ENCODE data around the gene PCSK2.

PCSK2 gene

DNA sequence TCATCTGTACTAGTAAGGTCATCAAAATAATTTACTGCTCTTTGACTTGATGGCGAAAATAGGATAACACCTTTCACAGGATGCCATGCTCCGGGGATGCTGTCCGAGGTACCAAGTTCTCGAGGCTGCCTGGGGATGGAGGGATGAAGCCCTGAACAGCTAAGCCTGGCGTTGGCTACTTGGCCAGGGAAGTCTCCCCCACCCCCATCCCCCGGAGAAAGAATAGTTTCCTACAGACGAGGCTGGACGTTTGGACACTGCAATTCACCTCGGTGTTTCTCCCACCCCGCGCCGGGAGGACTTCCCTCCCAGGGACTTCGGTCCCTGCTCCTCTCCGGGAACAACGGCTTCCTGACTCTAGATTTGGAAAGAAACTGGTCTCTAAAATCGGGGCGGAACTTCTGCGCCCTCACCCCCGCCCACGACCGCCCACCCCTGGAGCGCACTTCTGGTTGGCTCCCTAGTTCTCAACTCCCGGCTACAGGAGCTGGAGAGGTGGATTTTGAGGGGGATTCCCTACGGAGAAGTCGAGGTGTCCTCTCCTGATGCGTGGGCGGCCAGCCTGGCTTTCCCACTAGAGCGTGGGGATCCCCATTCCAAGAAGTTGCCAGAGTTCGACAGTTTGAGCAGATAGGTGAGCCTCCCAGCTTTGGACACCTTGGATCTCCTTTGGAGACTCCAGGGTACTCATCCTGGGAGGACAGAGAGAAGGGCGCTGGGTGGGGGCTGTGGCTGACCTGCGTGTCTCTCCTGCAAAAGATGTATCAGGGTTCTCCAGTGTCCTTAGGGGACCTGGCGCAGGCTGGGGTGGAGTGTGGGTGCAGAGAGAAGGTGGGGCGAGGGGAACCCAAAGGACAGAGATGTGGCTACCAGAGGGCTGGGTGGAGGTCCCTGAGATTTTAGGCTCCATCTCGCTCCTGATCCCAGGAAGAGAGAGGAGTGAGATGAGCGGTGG lies 1.1 kb downstream of the PCSK2 start:
- Mint-ChIP-seq H3K4me3 (no peak overlapping the region), H3K9me3 (peaks cover 9% of the 10 kb centered on the region), H3K27ac (no peak overlapping the region), H3K4me1 (peaks cover 4% of the 10 kb centered on the region), H3K36me3 (peaks cover 1% of the 10 kb centered on the region), H3K27me3 (peaks cover 51% of the 10 kb centered on the region)

DNA sequence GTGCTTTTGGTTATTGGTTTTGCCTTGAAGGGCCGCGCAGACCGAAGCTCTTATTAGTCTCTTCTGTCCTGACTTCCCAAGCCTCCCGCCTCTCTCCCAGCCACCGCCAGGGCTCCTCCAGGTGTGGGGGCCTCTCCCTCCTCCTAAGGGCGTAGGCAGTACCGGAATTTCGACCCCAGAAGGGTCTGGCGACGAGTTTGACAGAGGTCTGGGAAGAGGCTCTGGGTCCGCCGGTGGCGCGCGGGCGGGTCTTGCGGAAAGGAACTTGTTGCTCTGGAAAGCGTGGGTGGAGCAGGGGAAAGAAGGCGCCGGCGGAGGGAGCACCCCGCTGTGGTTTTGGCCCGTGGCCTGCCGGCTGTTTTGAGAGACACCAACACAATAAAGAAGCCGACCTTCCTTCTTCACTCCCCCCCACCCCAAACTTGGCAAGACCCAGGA lies 1.8 kb downstream of the PCSK2 start:
- H3K4me3 Mint-ChIP-seq, result no peak overlapping the region
- peaks cover 9% of the 10 kb centered on the region for H3K9me3 Mint-ChIP-seq
- H3K36me3 Mint-ChIP-seq, result peaks cover 1% of the 10 kb centered on the region
- peaks cover 4% of the 10 kb centered on the region for H3K4me1 Mint-ChIP-seq
- no peak overlapping the region for H3K27ac Mint-ChIP-seq
- H3K27me3 Mint-ChIP-seq, result peaks cover 47% of the 10 kb centered on the region

DNA sequence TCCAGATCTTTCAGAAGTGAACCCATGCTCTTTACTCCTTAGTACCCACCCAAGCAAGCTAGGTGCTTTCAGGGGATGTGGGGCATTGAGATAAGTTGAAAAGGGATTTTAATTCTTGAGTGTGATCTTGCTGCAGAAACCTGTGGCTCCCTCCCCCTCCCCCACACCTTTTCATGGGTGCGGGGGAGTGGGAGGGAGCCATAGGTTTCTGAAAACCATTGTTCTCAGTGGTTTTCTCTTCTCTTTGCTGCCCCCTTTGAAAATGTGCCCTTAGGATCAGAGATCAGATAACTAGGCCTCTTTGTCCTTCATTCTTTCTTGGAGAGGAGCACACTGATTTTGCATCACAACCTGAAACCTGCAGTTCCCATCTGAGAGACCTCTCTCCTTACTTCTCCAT lies 2.4 kb downstream of the PCSK2 start:
- H3K27ac Mint-ChIP-seq, result no peak overlapping the region
- peaks cover 4% of the 10 kb centered on the region for H3K4me1 Mint-ChIP-seq
- H3K27me3 Mint-ChIP-seq, result peaks cover 42% of the 10 kb centered on the region
- no peak overlapping the region for H3K4me3 Mint-ChIP-seq
- H3K36me3 Mint-ChIP-seq, result peaks cover 1% of the 10 kb centered on the region
- H3K9me3 Mint-ChIP-seq, result peaks cover 9% of the 10 kb centered on the region

DNA sequence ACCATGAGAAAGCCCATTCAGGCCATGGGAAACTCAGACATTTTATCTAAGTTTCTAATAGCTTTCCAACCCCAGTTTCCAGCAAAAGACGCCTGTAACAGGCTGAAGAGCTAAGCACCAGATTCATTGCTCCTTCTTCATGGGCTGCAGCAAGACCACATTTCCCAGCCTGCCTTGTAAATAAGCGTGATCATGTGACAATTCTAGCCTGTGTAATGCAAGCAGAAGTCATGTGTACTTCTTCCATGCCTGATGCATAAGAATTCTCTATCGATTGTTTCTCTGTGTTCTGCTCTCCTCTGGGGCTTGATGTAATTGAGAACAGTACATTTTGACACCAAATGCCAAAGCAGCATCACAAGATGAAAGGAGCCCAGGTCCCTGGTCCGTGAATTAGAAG lies 6.8 kb downstream of the PCSK2 start:
- H3K4me1 Mint-ChIP-seq, result no peaks in the 10 kb centered on the region
- no peak overlapping the region for H3K27ac Mint-ChIP-seq
- peaks cover 1% of the 10 kb centered on the region for H3K36me3 Mint-ChIP-seq
- no peak overlapping the region for H3K4me3 Mint-ChIP-seq
- peaks cover 9% of the 10 kb centered on the region for H3K27me3 Mint-ChIP-seq
- peaks cover 5% of the 10 kb centered on the region for H3K9me3 Mint-ChIP-seq

DNA sequence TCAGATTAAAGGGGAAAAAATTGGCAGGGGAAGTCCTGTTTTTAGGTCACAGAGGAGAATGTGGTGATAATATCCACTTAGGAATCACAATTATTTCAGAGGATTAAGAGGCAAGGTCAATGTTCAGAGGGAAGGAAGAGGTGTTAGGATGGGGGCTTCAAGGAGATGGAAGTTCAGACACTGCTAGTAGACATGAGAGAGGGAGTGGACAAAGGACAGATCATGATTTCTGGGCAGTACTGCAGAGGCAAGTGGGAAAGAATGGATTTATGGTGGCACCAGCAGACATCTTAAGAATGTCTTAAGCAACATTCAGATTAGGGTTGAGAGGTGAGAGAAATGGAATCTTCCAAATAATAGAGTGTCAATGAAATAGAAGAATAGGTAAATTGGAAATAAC lies 9.9 kb downstream of the PCSK2 start:
- Mint-ChIP-seq H3K9me3 (peaks cover 14% of the 10 kb centered on the region), H3K36me3 (no peaks in the 10 kb centered on the region), H3K27ac (no peak overlapping the region), H3K27me3 (no peaks in the 10 kb centered on the region), H3K4me1 (no peaks in the 10 kb centered on the region), H3K4me3 (no peak overlapping the region)

DNA sequence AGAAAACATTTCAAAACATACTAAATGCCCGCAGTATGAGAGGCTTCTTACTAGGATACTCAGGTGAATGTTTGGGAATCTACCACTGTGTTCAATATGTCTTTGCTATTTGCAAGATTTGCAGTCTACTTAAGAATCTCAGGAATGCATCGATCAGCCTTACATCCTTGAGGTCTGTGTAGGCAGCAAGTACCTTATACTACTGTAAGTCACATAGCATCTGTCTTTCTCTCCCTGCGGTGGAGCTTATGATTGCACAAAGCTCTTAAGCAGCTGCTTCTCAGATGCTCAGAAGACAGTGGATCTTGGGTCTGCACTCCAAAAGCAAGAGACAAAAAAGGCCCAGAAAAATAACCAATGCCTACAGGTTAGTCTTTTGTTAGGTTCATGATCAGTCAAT lies 21.4 kb downstream of the PCSK2 start:
- Mint-ChIP-seq H3K36me3 (no peaks in the 10 kb centered on the region), H3K27me3 (peaks cover 5% of the 10 kb centered on the region), H3K9me3 (peaks cover 8% of the 10 kb centered on the region), H3K4me3 (no peak overlapping the region), H3K27ac (no peak overlapping the region), H3K4me1 (no peaks in the 10 kb centered on the region)

DNA sequence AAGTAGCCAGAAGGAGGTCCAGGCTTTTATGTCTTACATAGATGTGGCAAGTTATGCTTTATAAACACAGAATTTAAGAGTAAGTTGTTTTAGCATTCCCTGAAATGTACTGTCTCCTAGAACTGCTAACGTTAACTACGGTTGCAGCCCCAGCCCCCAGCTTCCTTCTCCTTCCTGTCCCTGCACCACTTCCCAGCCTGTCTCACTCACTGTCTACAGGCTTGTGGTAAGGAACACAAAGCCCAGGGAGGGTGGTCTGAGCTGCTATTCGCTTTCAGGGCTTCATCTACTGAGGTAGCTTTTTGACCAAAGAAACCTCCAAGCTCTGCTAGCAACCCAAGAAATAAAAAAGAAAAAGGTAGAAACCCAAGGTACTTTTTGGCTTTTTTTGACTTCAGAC lies 35.9 kb downstream of the PCSK2 start:
- H3K9me3 Mint-ChIP-seq, result peaks cover 5% of the 10 kb centered on the region
- H3K36me3 Mint-ChIP-seq, result no peaks in the 10 kb centered on the region
- peaks cover 3% of the 10 kb centered on the region for H3K27me3 Mint-ChIP-seq
- no peak overlapping the region for H3K4me3 Mint-ChIP-seq
- H3K27ac Mint-ChIP-seq, result no peak overlapping the region
- H3K4me1 Mint-ChIP-seq, result no peaks in the 10 kb centered on the region

DNA sequence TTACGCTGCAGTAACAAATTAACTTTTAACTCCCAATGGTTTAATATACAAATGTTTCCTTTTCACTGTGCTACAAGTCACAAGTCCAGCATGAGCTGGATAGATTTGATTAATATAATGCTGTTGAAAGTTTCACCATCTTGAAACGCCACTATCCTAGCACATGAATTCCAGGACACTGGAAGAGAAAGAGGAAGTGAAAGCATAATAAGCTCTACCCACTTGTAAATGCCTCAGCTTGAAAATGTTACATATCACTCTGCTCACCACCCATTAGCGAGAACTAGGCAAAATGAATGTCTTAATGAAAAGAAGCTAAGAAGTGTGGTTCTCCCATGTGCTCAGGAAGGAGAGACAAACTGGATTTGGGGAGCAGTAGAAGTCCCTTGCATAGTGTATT lies 46.9 kb downstream of the PCSK2 start:
- Mint-ChIP-seq H3K27ac (no peak overlapping the region), H3K4me1 (no peaks in the 10 kb centered on the region), H3K27me3 (peaks cover 7% of the 10 kb centered on the region), H3K36me3 (no peaks in the 10 kb centered on the region), H3K4me3 (no peak overlapping the region), H3K9me3 (peaks cover 2% of the 10 kb centered on the region)

DNA sequence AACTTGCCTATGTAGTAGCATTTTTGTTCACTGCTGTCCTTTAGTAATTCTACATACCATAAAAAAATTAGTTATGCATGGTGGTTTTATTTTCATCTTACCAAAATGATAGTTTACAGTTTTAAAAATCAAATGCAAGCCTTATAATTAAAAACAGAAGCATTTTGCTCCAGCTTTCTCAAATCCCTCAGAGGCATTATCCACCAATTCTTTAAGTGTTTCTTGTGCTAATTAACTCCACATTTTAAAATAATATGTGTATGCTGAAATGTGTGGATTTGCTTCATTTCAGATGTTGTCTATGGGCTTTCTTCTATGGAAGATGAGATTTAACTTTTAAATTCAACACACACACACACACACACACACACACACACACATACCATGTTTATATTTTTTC lies 49.3 kb downstream of the PCSK2 start:
- no peak overlapping the region for H3K27ac Mint-ChIP-seq
- H3K4me1 Mint-ChIP-seq, result no peaks in the 10 kb centered on the region
- no peak overlapping the region for H3K4me3 Mint-ChIP-seq
- H3K27me3 Mint-ChIP-seq, result peaks cover 5% of the 10 kb centered on the region
- peaks cover 9% of the 10 kb centered on the region for H3K9me3 Mint-ChIP-seq
- H3K36me3 Mint-ChIP-seq, result no peaks in the 10 kb centered on the region

DNA sequence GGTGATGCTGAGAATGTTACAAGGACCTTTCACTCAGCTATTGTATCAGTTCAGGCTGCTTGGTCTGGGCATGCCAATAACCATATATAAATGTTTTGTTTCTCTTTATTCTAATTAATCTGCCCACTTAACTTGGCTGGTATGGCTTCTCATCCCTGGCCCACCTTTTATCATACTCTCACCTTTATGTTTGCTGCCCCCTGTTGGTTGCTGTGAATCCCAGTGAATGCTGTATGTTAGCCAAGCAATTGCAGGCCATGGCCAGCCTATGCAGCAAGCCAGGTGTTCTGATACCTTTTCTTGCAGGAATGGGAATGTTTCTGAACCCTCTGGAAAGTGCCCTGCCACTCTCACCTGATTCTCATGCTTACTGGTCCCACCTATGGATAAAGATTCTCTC lies 54.6 kb downstream of the PCSK2 start:
- Mint-ChIP-seq H3K4me3 (no peak overlapping the region), H3K4me1 (no peaks in the 10 kb centered on the region), H3K27ac (no peak overlapping the region), H3K36me3 (no peaks in the 10 kb centered on the region), H3K27me3 (no peaks in the 10 kb centered on the region), H3K9me3 (peaks cover 9% of the 10 kb centered on the region)

DNA sequence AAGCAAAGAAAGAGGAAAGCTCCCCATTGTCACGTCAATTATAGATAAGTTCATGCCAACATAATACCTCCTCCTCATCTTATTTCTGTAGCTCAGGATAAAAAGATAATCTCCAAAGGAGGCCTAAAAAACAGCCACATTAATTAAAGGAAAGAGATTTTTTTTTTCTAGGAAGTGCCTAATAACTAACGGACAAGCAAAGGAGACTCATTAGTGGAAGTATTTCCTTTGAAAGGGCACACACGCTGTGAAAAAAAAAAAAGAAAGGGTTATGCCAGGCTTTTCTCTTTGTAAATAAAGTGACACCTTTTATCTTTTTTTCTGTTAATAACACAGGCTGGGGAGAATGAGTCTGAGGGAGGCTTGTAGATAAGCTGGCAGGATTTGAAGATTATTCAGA lies 55.7 kb downstream of the PCSK2 start:
- Mint-ChIP-seq H3K36me3 (no peaks in the 10 kb centered on the region), H3K4me3 (no peak overlapping the region), H3K27ac (no peak overlapping the region), H3K4me1 (no peaks in the 10 kb centered on the region), H3K9me3 (peaks cover 9% of the 10 kb centered on the region), H3K27me3 (no peaks in the 10 kb centered on the region)

DNA sequence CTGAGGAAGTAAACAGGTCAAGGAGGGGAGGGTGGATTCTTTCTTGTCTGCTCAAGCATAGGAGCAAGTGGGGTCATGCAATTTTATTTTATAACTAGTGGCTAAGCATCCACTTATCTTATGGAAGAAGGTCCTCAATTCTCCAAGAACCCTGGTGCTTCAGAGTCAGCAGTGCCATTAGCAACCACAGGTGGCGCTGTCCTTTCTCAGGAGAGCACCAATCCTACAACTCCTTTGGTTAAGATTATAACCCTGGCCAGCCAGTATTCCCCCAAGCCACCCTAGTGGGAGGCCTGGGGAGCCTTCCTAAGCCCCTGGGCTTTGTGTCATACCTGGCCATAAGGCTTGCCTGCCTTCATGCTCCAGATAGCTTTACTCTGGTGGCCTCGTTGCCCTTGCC lies 60.7 kb downstream of the PCSK2 start:
- H3K27me3 Mint-ChIP-seq, result peaks cover 3% of the 10 kb centered on the region
- no peak overlapping the region for H3K27ac Mint-ChIP-seq
- no peak overlapping the region for H3K4me3 Mint-ChIP-seq

DNA sequence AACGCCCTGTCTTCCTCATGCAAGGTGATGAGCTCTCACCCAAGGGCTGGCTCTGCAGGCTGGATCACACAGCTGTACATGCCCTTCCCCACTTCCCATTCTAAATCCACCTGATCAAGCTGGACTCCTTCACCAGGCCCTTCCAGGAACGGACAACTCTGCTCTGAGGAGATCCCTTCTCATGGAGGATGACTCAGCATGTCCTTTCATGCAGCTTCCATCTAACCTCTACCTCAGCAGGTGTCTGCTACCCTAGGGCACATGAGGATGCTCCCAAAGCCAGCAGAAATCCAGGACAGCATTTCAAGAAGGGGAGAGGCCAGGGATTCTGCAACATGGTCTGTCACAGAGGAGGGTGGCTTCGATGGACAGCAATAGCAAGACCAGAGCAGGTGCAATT lies 61.2 kb downstream of the PCSK2 start:
- H3K27ac Mint-ChIP-seq, result no peak overlapping the region
- no peak overlapping the region for H3K4me3 Mint-ChIP-seq
- H3K9me3 Mint-ChIP-seq, result no peaks in the 10 kb centered on the region
- no peaks in the 10 kb centered on the region for H3K36me3 Mint-ChIP-seq
- no peaks in the 10 kb centered on the region for H3K4me1 Mint-ChIP-seq
- H3K27me3 Mint-ChIP-seq, result peaks cover 3% of the 10 kb centered on the region

More for the DNA sequence above, 60.7 kb downstream of the PCSK2 start:
- no peaks in the 10 kb centered on the region for H3K9me3 Mint-ChIP-seq
- H3K4me1 Mint-ChIP-seq, result no peaks in the 10 kb centered on the region
- no peaks in the 10 kb centered on the region for H3K36me3 Mint-ChIP-seq

DNA sequence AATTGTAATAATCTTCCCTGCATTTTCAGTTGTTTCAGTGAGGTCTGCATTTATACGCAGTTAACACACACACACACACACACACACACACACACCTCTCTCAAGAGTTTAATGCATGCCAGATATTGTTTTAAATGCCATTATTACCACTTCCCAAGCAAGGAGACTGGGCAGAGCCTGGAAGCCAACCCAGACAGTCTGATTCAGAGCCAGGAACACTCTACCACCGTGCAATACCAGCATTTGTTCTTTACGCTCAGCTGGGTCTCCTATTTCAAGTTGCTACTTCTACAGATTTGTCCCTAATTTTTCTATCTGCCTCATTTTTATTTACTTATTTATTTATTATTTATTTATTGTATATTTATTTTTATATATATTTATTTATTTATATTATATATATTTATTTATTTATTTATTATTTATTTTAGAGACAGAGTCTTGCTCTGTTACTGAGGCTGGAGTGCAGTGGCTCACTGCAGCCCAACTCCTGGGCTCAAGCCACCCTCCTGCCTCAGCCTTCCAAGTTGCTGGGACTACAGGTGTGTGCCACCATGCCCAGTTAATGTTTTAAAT lies 68.4 kb downstream of the PCSK2 start:
- no peak overlapping the region for H3K4me3 Mint-ChIP-seq
- H3K36me3 Mint-ChIP-seq, result no peaks in the 10 kb centered on the region
- no peak overlapping the region for H3K27ac Mint-ChIP-seq
- H3K9me3 Mint-ChIP-seq, result peaks cover 4% of the 10 kb centered on the region
- H3K27me3 Mint-ChIP-seq, result peaks cover 5% of the 10 kb centered on the region
- H3K4me1 Mint-ChIP-seq, result no peaks in the 10 kb centered on the region

DNA sequence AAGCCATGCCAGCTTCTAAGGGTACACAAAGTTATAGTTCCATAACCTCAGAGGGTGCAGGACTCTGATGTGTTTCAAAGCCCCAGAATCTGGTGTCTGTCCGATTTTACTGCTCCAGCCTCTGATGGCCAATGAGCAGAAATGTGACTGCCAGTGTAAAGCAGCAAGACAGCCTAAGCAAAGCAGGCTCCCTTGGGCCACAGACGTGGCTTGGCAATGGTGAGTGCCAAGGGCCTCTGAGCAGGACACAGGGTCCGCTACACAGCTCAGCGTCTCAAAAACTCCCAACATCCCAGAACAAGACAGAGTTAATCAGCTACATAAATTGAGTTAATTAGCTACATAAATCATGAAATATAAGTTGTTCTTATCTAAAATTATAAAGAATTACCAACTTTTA lies 69.2 kb downstream of the PCSK2 start:
- Mint-ChIP-seq H3K4me1 (no peaks in the 10 kb centered on the region), H3K36me3 (no peaks in the 10 kb centered on the region), H3K27me3 (peaks cover 7% of the 10 kb centered on the region), H3K9me3 (peaks cover 4% of the 10 kb centered on the region), H3K4me3 (no peak overlapping the region), H3K27ac (no peak overlapping the region)

DNA sequence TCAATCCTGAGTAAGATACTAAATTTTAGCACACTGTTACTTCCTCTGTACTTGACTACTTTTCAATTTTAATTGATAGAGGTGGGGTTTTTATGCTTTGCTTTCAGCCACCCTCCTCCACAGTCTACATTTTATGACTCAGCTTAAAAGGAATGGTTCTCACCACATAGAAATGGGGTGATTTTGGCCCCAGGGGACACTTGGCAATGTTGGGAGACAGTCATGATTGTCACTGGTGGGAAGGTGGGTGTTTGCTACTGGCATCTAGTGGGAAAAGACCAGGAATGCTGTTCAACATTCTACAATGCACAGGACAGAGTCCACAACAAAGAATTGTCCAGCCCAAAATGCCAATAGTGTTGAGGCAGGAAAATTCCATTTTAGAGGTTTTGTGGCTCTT lies 71.3 kb downstream of the PCSK2 start:
- Mint-ChIP-seq H3K27ac (no peak overlapping the region), H3K36me3 (no peaks in the 10 kb centered on the region), H3K27me3 (peaks cover 7% of the 10 kb centered on the region), H3K4me3 (no peak overlapping the region), H3K9me3 (peaks cover 4% of the 10 kb centered on the region), H3K4me1 (no peaks in the 10 kb centered on the region)

Data from activated naive CD4-positive, alpha-beta T cell treated with anti-CD3 and anti-CD28 coated beads, Interleukin-2, amount 50 U/mL, for 24 hours (primary cell).